OCI-LY7 (cell line): ENCODE measurements around the gene RNF150. TPM values are rescaled to one million over a fixed set of nuclear protein-coding genes. Genes with fewer than 3 reads are reported as not detected.

Source experiments
- BruUV-seq: library from RNA; stranded (reverse); fragments of 400-500 nt; replicated peaks from 2 replicates; lab custom pipeline; 2021; lab: Mats Ljungman, UMichigan
- CTCF ChIA-PET: fragments of 300-600 bp; sonication (Branson Sonifier 250); formaldehyde crosslinking; loops from one replicate; lab custom pipeline; 2022; ENCODE audit warnings: antibody characterized with exemption; ENCODE audit not compliant: unreplicated experiment; lab: Charles Lee
- POLR2A ChIA-PET: fragments of 300-600 bp; sonication (Branson Sonifier 250); formaldehyde crosslinking; loops from one replicate; lab custom pipeline; 2022; ENCODE audit warnings: antibody characterized with exemption; lab: Charles Lee
- DNase-seq: peaks from one replicate; pipeline ENCODE4 v3.0.0-alpha.2; 2015; ENCODE audit warnings: low spot score
- H2AFZ ChIP-seq: fragments of 200-600 bp; sonication (generic), shearing (Covaris generic); 2 replicates; pipeline ENCODE4 v1.6.1; 2014; ENCODE audit warnings: mild to moderate bottlenecking, antibody characterized with exemption, low read length, moderate library complexity
- H3K27ac ChIP-seq: fragments of 200-600 bp; sonication (generic); 2 replicates; pipeline ENCODE4 v1.5.1; 2014; ENCODE audit warnings: mixed run types, low read depth, mild to moderate bottlenecking, moderate library complexity, low read length, inconsistent platforms; ENCODE audit not compliant: poor library complexity, severe bottlenecking
- H3K36me3 ChIP-seq: fragments of 200-600 bp; sonication (generic); 2 replicates; pipeline ENCODE4 v1.6.1; 2014; ENCODE audit warnings: mild to moderate bottlenecking, antibody characterized with exemption, low read length, moderate library complexity, mixed read lengths; ENCODE audit not compliant: insufficient read depth
- H3K4me1 ChIP-seq: fragments of 200-600 bp; sonication (generic); 2 replicates; pipeline ENCODE4 v1.5.1; 2014; ENCODE audit warnings: mild to moderate bottlenecking, low read length; ENCODE audit not compliant: insufficient read depth, poor library complexity, severe bottlenecking
- H3K4me2 ChIP-seq: fragments of 200-600 bp; sonication (generic); 2 replicates; pipeline ENCODE4 v1.6.1; 2014; ENCODE audit warnings: mild to moderate bottlenecking, low read length
- H3K4me3 ChIP-seq: fragments of 200-600 bp; sonication (generic); 2 replicates; pipeline ENCODE4 v1.5.1; 2014; ENCODE audit warnings: mild to moderate bottlenecking, low read depth, low read length; ENCODE audit not compliant: poor library complexity, severe bottlenecking
- H3K79me2 ChIP-seq: fragments of 200-600 bp; sonication (generic); 2 replicates; pipeline ENCODE4 v1.6.1; 2016; ENCODE audit warnings: low read depth, mild to moderate bottlenecking, low read length, moderate library complexity, mixed read lengths; ENCODE audit not compliant: insufficient read depth
- H3K9me2 ChIP-seq: fragments of 200-600 bp; sonication (generic); 2 replicates; pipeline ENCODE4 v1.6.1; 2016; ENCODE audit warnings: mild to moderate bottlenecking, low read length, mixed read lengths; ENCODE audit not compliant: insufficient read depth
- H3K9me3 ChIP-seq: fragments of 200-600 bp; sonication (generic); 2 replicates; pipeline ENCODE4 v1.6.1; 2014; ENCODE audit warnings: mild to moderate bottlenecking, mixed run types, low read length, mixed read lengths
- H4K20me1 ChIP-seq: fragments of 200-600 bp; sonication (generic); 2 replicates; pipeline ENCODE4 v1.6.1; 2014; ENCODE audit warnings: mild to moderate bottlenecking, antibody characterized with exemption, low read length, moderate library complexity, mixed read lengths; ENCODE audit not compliant: insufficient read depth
- CTCF ChIP-seq: fragments of 200-600 bp; sonication (generic); conservative IDR thresholded peaks from 2 replicates; pipeline ENCODE4 v1.5.1; 2014; ENCODE audit warnings: mild to moderate bottlenecking, antibody characterized with exemption, low read length, moderate library complexity, mixed read lengths
- EZH2phosphoT487 ChIP-seq: fragments of 200-600 bp; sonication (generic); IDR thresholded peaks from 2 replicates; pipeline ENCODE4 v1.6.1; 2018; ENCODE audit warnings: low read depth, borderline replicate concordance, mild to moderate bottlenecking, mixed run types, antibody characterized with exemption, low read length, moderate library complexity, mixed read lengths
- intact Hi-C: fragments of 100-400 bp; cut with micrococcal nuclease; formaldehyde crosslinking; loops from one replicate; pipeline ENCODE4 v1.10.0; 2022; ENCODE audit not compliant: unreplicated experiment
- total RNA-seq, 2 experiments: library from RNA; depleted of rRNA in 1 of 2; stranded (reverse); fragments of >200 nt in 1 of 2; shearing (Covaris generic) in 1 of 2; gene quantifications; 2 replicates each; pipeline ENCODE4 v1.2.3, GENCODE V29; 2014 to 2022

Gene RNF150
- total RNA-seq, 2 experiments from 2014 or later, result not detected

- POLR2A ChIA-PET, result interaction anchor here (0.6 to 2.0 kb wide), 3 partner anchors 12 to 262 kb away, joined by 3 to 9 read pairs (median 3); no protein-coding TSS in a partner anchor
- CTCF ChIA-PET, result interaction anchor here (1.1 kb wide), 1 partner anchor 454 kb away, joined by 3 read pairs; no protein-coding TSS in a partner anchor
- Histone ChIP-seq H2AFZ (0 out of 2 replicates have a peak overlapping the region, but pooled peaks have one; percentile 17), H3K4me3 (no peak overlapping the region), H4K20me1 (no peaks in the 10 kb centered on the region), H3K4me1 (peaks cover 6% of the 10 kb centered on the region), H3K9me3 (no peaks in the 10 kb centered on the region), H3K4me2 (no peak overlapping the region), H3K79me2 (no peaks in the 10 kb centered on the region), H3K27ac (no peak overlapping the region), H3K36me3 (no peaks in the 10 kb centered on the region), H3K9me2 (no peaks in the 10 kb centered on the region)
- intact Hi-C loops, result no loop called here
- no peak for TF ChIP-seq CTCF
- TF ChIP-seq EZH2phosphoT487, result no peak
- BruUV-seq, result no TSS peak
- no peak for DNase-seq
Measured at GRCh38 chr4:140867356-140867755, 265.9 kb downstream of the RNF150 start.

GRCh38 chr4:140866492-140867005 lies 266.7 kb downstream of the RNF150 start:
- no peak for DNase-seq
- CTCF ChIA-PET, result interaction anchor here (1.0 to 1.2 kb wide), 3 partner anchors 17 to 455 kb away, joined by 3 to 4 read pairs (median 3); no protein-coding TSS in a partner anchor
- intact Hi-C loops, result no loop called here
- H3K4me1 ChIP-seq, result peaks cover 6% of the 10 kb centered on the region
- POLR2A ChIA-PET, result interaction anchor here (0.6 to 2.0 kb wide), 3 partner anchors 18 to 207 kb away, joined by 3 to 9 read pairs (median 3); no protein-coding TSS in a partner anchor
- no peaks in the 10 kb centered on the region for H3K36me3 ChIP-seq
- H2AFZ ChIP-seq, result no peak overlapping the region
- no peak overlapping the region for H3K27ac ChIP-seq
- H4K20me1 ChIP-seq, result no peaks in the 10 kb centered on the region
- no peaks in the 10 kb centered on the region for H3K9me3 ChIP-seq
- no peak for TF ChIP-seq CTCF
- TF ChIP-seq EZH2phosphoT487, result no peak
- H3K4me2 ChIP-seq, result no peak overlapping the region
- no peaks in the 10 kb centered on the region for H3K79me2 ChIP-seq
- H3K4me3 ChIP-seq, result no peak overlapping the region
- no peaks in the 10 kb centered on the region for H3K9me2 ChIP-seq
- no TSS peak for BruUV-seq
